ENCODE results near the gene DLG2. TPM values are rescaled to one million over a fixed set of nuclear protein-coding genes. Genes with fewer than 3 reads are reported as not detected.

DLG2 gene
- total and polyA plus RNA-seq, 2 donors: 4.8 to 6.6 TPM

GRCh38 chr11:84412862-84413261 lies 1214.3 kb downstream of the DLG2 start:
- Histone ChIP-seq H3K27ac (ENCODE audit: low read depth in 1 of 2, low read length in 1 of 2) (no peak overlapping the region), H3K9me3 (ENCODE audit: control insufficient read depth in 2 of 2, insufficient read depth in 1 of 2, low read length in 1 of 2) (no peaks in the 10 kb centered on the region), H3K4me1 (ENCODE audit: control insufficient read depth in 2 of 2, insufficient read depth in 2 of 2, low read length in 2 of 2) (no peaks in the 10 kb centered on the region), H3K4me3 (ENCODE audit: low read length in 2 of 2) (no peak overlapping the region), H3K36me3 (ENCODE audit: control insufficient read depth in 2 of 2, insufficient read depth in 2 of 2, low read length in 1 of 2) (no peaks in the 10 kb centered on the region), H3K27me3 (ENCODE audit: control insufficient read depth in 2 of 2, insufficient read depth in 1 of 2, low read length in 1 of 2) (no peaks in the 10 kb centered on the region)
- DNase-seq (ENCODE audit: low read depth in 6 of 9, low spot score in 9 of 9): no peak

- Histone ChIP-seq H3K9me3 (ENCODE audit: control insufficient read depth in 2 of 2, insufficient read depth in 1 of 2, low read length in 1 of 2) (no peaks in the 10 kb centered on the region), H3K27ac (ENCODE audit: low read depth in 1 of 2, low read length in 1 of 2) (no peak overlapping the region), H3K36me3 (ENCODE audit: control insufficient read depth in 2 of 2, insufficient read depth in 2 of 2, low read length in 1 of 2) (no peaks in the 10 kb centered on the region), H3K4me3 (ENCODE audit: low read length in 2 of 2) (no peak overlapping the region), H3K27me3 (ENCODE audit: control insufficient read depth in 2 of 2, insufficient read depth in 1 of 2, low read length in 1 of 2) (no peaks in the 10 kb centered on the region), H3K4me1 (ENCODE audit: control insufficient read depth in 2 of 2, insufficient read depth in 2 of 2, low read length in 2 of 2) (no peaks in the 10 kb centered on the region)
- no peak for DNase-seq (ENCODE audit: low read depth in 6 of 9, low spot score in 9 of 9)
- 94% methylated on average over 3 of the region's 3 CpGs for WGBS
Measured at GRCh38 chr11:84408946-84409411, 1218.2 kb downstream of the DLG2 start.

- H3K27ac ChIP-seq (ENCODE audit: low read depth in 1 of 2, low read length in 1 of 2): no peak overlapping the region
- WGBS: 89% methylated on average over 4 of the region's 4 CpGs
- no peaks in the 10 kb centered on the region for H3K4me1 ChIP-seq (ENCODE audit: control insufficient read depth in 2 of 2, insufficient read depth in 2 of 2, low read length in 2 of 2)
- no peak for DNase-seq (ENCODE audit: low read depth in 6 of 9, low spot score in 9 of 9)
- no peaks in the 10 kb centered on the region for H3K27me3 ChIP-seq (ENCODE audit: control insufficient read depth in 2 of 2, insufficient read depth in 1 of 2, low read length in 1 of 2)
- H3K4me3 ChIP-seq (ENCODE audit: low read length in 2 of 2): no peak overlapping the region
- no peaks in the 10 kb centered on the region for H3K36me3 ChIP-seq (ENCODE audit: control insufficient read depth in 2 of 2, insufficient read depth in 2 of 2, low read length in 1 of 2)
- H3K9me3 ChIP-seq (ENCODE audit: control insufficient read depth in 2 of 2, insufficient read depth in 1 of 2, low read length in 1 of 2): no peaks in the 10 kb centered on the region
Measured at GRCh38 chr11:84407091-84407490, 1220.1 kb downstream of the DLG2 start.

GRCh38 chr11:84398017-84398626 lies 1229.0 kb downstream of the DLG2 start:
- no peak for DNase-seq (ENCODE audit: low read depth in 6 of 9, low spot score in 9 of 9)
- 87% methylated on average over 3 of the region's 3 CpGs for WGBS
- no peak overlapping the region for H3K4me3 ChIP-seq (ENCODE audit: low read length in 2 of 2)
- no peaks in the 10 kb centered on the region for H3K27me3 ChIP-seq (ENCODE audit: control insufficient read depth in 2 of 2, insufficient read depth in 1 of 2, low read length in 1 of 2)
- H3K4me1 ChIP-seq (ENCODE audit: control insufficient read depth in 2 of 2, insufficient read depth in 2 of 2, low read length in 2 of 2): no peaks in the 10 kb centered on the region
- H3K27ac ChIP-seq (ENCODE audit: low read depth in 1 of 2, low read length in 1 of 2): no peak overlapping the region
- no peaks in the 10 kb centered on the region for H3K9me3 ChIP-seq (ENCODE audit: control insufficient read depth in 2 of 2, insufficient read depth in 1 of 2, low read length in 1 of 2)
- no peaks in the 10 kb centered on the region for H3K36me3 ChIP-seq (ENCODE audit: control insufficient read depth in 2 of 2, insufficient read depth in 2 of 2, low read length in 1 of 2)

GRCh38 chr11:84396521-84396920 lies 1230.6 kb downstream of the DLG2 start:
- Histone ChIP-seq H3K9me3 (ENCODE audit: control insufficient read depth in 2 of 2, insufficient read depth in 1 of 2, low read length in 1 of 2) (no peaks in the 10 kb centered on the region), H3K4me1 (ENCODE audit: control insufficient read depth in 2 of 2, insufficient read depth in 2 of 2, low read length in 2 of 2) (no peaks in the 10 kb centered on the region), H3K4me3 (ENCODE audit: low read length in 2 of 2) (no peak overlapping the region), H3K27me3 (ENCODE audit: control insufficient read depth in 2 of 2, insufficient read depth in 1 of 2, low read length in 1 of 2) (no peaks in the 10 kb centered on the region), H3K27ac (ENCODE audit: low read depth in 1 of 2, low read length in 1 of 2) (no peak overlapping the region), H3K36me3 (ENCODE audit: control insufficient read depth in 2 of 2, insufficient read depth in 2 of 2, low read length in 1 of 2) (no peaks in the 10 kb centered on the region)
- DNase-seq (ENCODE audit: low read depth in 6 of 9, low spot score in 9 of 9): no peak
- 94% methylated on average over 3 of the region's 3 CpGs for WGBS

- no peaks in the 10 kb centered on the region for H3K27me3 ChIP-seq (ENCODE audit: control insufficient read depth in 2 of 2, insufficient read depth in 1 of 2, low read length in 1 of 2)
- H3K9me3 ChIP-seq (ENCODE audit: control insufficient read depth in 2 of 2, insufficient read depth in 1 of 2, low read length in 1 of 2): no peaks in the 10 kb centered on the region
- no peak for DNase-seq (ENCODE audit: low read depth in 6 of 9, low spot score in 9 of 9)
- no peak overlapping the region for H3K27ac ChIP-seq (ENCODE audit: low read depth in 1 of 2, low read length in 1 of 2)
- H3K36me3 ChIP-seq (ENCODE audit: control insufficient read depth in 2 of 2, insufficient read depth in 2 of 2, low read length in 1 of 2): no peaks in the 10 kb centered on the region
- H3K4me3 ChIP-seq (ENCODE audit: low read length in 2 of 2): no peak overlapping the region
- no peaks in the 10 kb centered on the region for H3K4me1 ChIP-seq (ENCODE audit: control insufficient read depth in 2 of 2, insufficient read depth in 2 of 2, low read length in 2 of 2)
- 86% methylated on average over 6 of the region's 6 CpGs for WGBS
Measured at GRCh38 chr11:84390441-84391078, 1236.6 kb downstream of the DLG2 start.

- H3K36me3 ChIP-seq (ENCODE audit: control insufficient read depth in 2 of 2, insufficient read depth in 2 of 2, low read length in 1 of 2): no peaks in the 10 kb centered on the region
- no peak overlapping the region for H3K4me3 ChIP-seq (ENCODE audit: low read length in 2 of 2)
- H3K9me3 ChIP-seq (ENCODE audit: control insufficient read depth in 2 of 2, insufficient read depth in 1 of 2, low read length in 1 of 2): no peaks in the 10 kb centered on the region
- H3K27ac ChIP-seq (ENCODE audit: low read depth in 1 of 2, low read length in 1 of 2): no peak overlapping the region
- no peaks in the 10 kb centered on the region for H3K4me1 ChIP-seq (ENCODE audit: control insufficient read depth in 2 of 2, insufficient read depth in 2 of 2, low read length in 2 of 2)
- DNase-seq (ENCODE audit: low read depth in 6 of 9, low spot score in 9 of 9): no peak
- H3K27me3 ChIP-seq (ENCODE audit: control insufficient read depth in 2 of 2, insufficient read depth in 1 of 2, low read length in 1 of 2): no peaks in the 10 kb centered on the region
Measured at GRCh38 chr11:84389696-84390095, 1237.4 kb downstream of the DLG2 start.

- Histone ChIP-seq H3K36me3 (ENCODE audit: control insufficient read depth in 2 of 2, insufficient read depth in 2 of 2, low read length in 1 of 2) (no peaks in the 10 kb centered on the region), H3K27ac (ENCODE audit: low read depth in 1 of 2, low read length in 1 of 2) (no peak overlapping the region), H3K9me3 (ENCODE audit: control insufficient read depth in 2 of 2, insufficient read depth in 1 of 2, low read length in 1 of 2) (no peaks in the 10 kb centered on the region), H3K4me1 (ENCODE audit: control insufficient read depth in 2 of 2, insufficient read depth in 2 of 2, low read length in 2 of 2) (no peaks in the 10 kb centered on the region), H3K27me3 (ENCODE audit: control insufficient read depth in 2 of 2, insufficient read depth in 1 of 2, low read length in 1 of 2) (no peaks in the 10 kb centered on the region), H3K4me3 (ENCODE audit: low read length in 2 of 2) (no peak overlapping the region)
- DNase-seq (ENCODE audit: low read depth in 6 of 9, low spot score in 9 of 9): peak in 7 of 9 donors; percentile 3 to 30 (median 7)
Measured at GRCh38 chr11:84384731-84385130, 1242.4 kb downstream of the DLG2 start.

GRCh38 chr11:84383576-84383975 lies 1243.6 kb downstream of the DLG2 start:
- WGBS: 94% methylated on average over 2 of the region's 2 CpGs
- no peak for DNase-seq (ENCODE audit: low read depth in 6 of 9, low spot score in 9 of 9)
- no peak overlapping the region for H3K4me3 ChIP-seq (ENCODE audit: low read length in 2 of 2)
- no peaks in the 10 kb centered on the region for H3K36me3 ChIP-seq (ENCODE audit: control insufficient read depth in 2 of 2, insufficient read depth in 2 of 2, low read length in 1 of 2)
- H3K27me3 ChIP-seq (ENCODE audit: control insufficient read depth in 2 of 2, insufficient read depth in 1 of 2, low read length in 1 of 2): no peaks in the 10 kb centered on the region
- H3K9me3 ChIP-seq (ENCODE audit: control insufficient read depth in 2 of 2, insufficient read depth in 1 of 2, low read length in 1 of 2): no peaks in the 10 kb centered on the region
- H3K27ac ChIP-seq (ENCODE audit: low read depth in 1 of 2, low read length in 1 of 2): no peak overlapping the region
- no peaks in the 10 kb centered on the region for H3K4me1 ChIP-seq (ENCODE audit: control insufficient read depth in 2 of 2, insufficient read depth in 2 of 2, low read length in 2 of 2)

Data from thymus (tissue), 11 donors.